B cell (primary cell): ENCODE data around the gene BAG3. TPM values are rescaled to one million over a fixed set of nuclear protein-coding genes. Genes with fewer than 3 reads are reported as not detected.

Experiments used
- ATAC-seq: fragments of 200-7000 bp; cut with Tn5 transposase; one replicate; pipeline ENCODE4 v1.10.0; 2021; ENCODE audit warnings: low read depth, mild to moderate bottlenecking, moderate number of reproducible peaks, moderate library complexity
- CTCF ChIA-PET: fragments of 350-600 bp; sonication (Branson Sonifier 250); formaldehyde crosslinking; loops from one replicate; lab custom pipeline; 2021; ENCODE audit warnings: antibody characterized with exemption, inconsistent platforms; lab: Charles Lee
- POLR2A ChIA-PET: fragments of 350-600 bp; sonication (Branson Sonifier 250); formaldehyde crosslinking; loops from one replicate; lab custom pipeline; 2021; ENCODE audit warnings: antibody characterized with exemption; lab: Charles Lee
- DNase-seq: peaks from one replicate; pipeline ENCODE4 v3.0.0; 2013
- H2AFZ ChIP-seq: 2 replicates; pipeline ENCODE4 v1.6.1; 2012; ENCODE audit warnings: mild to moderate bottlenecking, low read depth, low read length; ENCODE audit not compliant: insufficient read depth, poor library complexity, severe bottlenecking
- H3K27ac ChIP-seq, 2 donors: 1 replicate in 1 of 2; 2 replicates in 1 of 2; pipeline ENCODE4 v1.5.1; 2012 to 2013; ENCODE audit warnings: low read length in 2 of 2, mild to moderate bottlenecking in 2 of 2, moderate library complexity in 1 of 2
- H3K27me3 ChIP-seq, 4 experiments: fragments of 200-600 bp in 1 of 4; sonication (generic) in 1 of 4; replicated peaks in 1 of 4; 1 replicate in 2 of 4; 2 replicates in 2 of 4; pipeline versions ENCODE4 v1.6.1 to v1.7.0; 2013 to 2016; ENCODE audit warnings: low read length in 3 of 4, mild to moderate bottlenecking in 2 of 4, mixed read lengths in 1 of 4, moderate library complexity in 1 of 4; ENCODE audit not compliant: insufficient read depth in 4 of 4, control insufficient read depth in 3 of 4; ENCODE audit errors: control extremely low read depth in 1 of 4
- H3K36me3 ChIP-seq, 2 experiments: replicated peaks in 1 of 2; 1 replicate in 1 of 2; 2 replicates in 1 of 2; pipeline versions ENCODE4 v1.6.1 to v1.7.1; 2013; ENCODE audit warnings: low read length in 1 of 2; ENCODE audit not compliant: insufficient read depth in 2 of 2, control insufficient read depth in 1 of 2; ENCODE audit errors: control extremely low read depth in 1 of 2, extremely low read depth in 1 of 2
- H3K4me1 ChIP-seq, 2 donors: fragments of 200-600 bp in 1 of 2; sonication (generic) in 1 of 2; 1 replicate in 1 of 2; 2 replicates in 1 of 2; pipeline versions ENCODE4 v1.5.1 to v1.6.1; 2013 to 2017; ENCODE audit warnings: low read length in 2 of 2; ENCODE audit not compliant: control insufficient read depth in 2 of 2, insufficient read depth in 2 of 2
- H3K4me2 ChIP-seq: replicated peaks from 2 replicates; pipeline ENCODE3; 2012; ENCODE audit warnings: mild to moderate bottlenecking, low read depth, low read length; ENCODE audit not compliant: poor library complexity, severe bottlenecking
- H3K4me3 ChIP-seq, 5 experiments: fragments of 200-600 bp in 1 of 5; sonication (generic) in 1 of 5; 1 replicate in 3 of 5; 2 replicates in 2 of 5; pipeline versions ENCODE4 v1.5.1 to v1.7.0; 2011 to 2016; ENCODE audit warnings: low read length in 4 of 5, mild to moderate bottlenecking in 4 of 5, low read depth in 2 of 5, control low read depth in 1 of 5, moderate library complexity in 1 of 5; ENCODE audit not compliant: insufficient read depth in 1 of 5; ENCODE audit errors: control extremely low read depth in 1 of 5, extremely low read depth in 1 of 5
- H3K79me2 ChIP-seq: fragments of 200-600 bp; sonication (generic); one replicate; pipeline ENCODE4 v1.6.0; 2016; ENCODE audit warnings: low read length; ENCODE audit not compliant: control insufficient read depth, insufficient read depth
- H3K9ac ChIP-seq: fragments of 200-600 bp; sonication (generic); 2 replicates; pipeline ENCODE4 v1.6.1; 2017; ENCODE audit warnings: mild to moderate bottlenecking, low read length, moderate library complexity
- H3K9me3 ChIP-seq, 3 donors: one replicate each; pipeline versions ENCODE4 v1.6.1 to v1.7.1; 2013; ENCODE audit warnings: low read length in 2 of 3; ENCODE audit not compliant: control insufficient read depth in 2 of 3, insufficient read depth in 1 of 3; ENCODE audit errors: control extremely low read depth in 1 of 3
- H4K20me1 ChIP-seq: 2 replicates; pipeline ENCODE4 v1.6.0; 2012; ENCODE audit warnings: mild to moderate bottlenecking, low read length; ENCODE audit not compliant: insufficient read depth, control insufficient read depth, poor library complexity, severe bottlenecking
- H3K27ac Mint-ChIP-seq: one replicate; pipeline ENCODE4 v1.8.0; 2021; ENCODE audit warnings: mixed read lengths
- H3K27me3 Mint-ChIP-seq: one replicate; pipeline ENCODE4 v1.8.0; 2021; ENCODE audit warnings: mixed read lengths
- H3K4me1 Mint-ChIP-seq: one replicate; pipeline ENCODE4 v1.8.0; 2021; ENCODE audit warnings: mixed read lengths
- H3K4me3 Mint-ChIP-seq: one replicate; pipeline ENCODE4 v1.8.0; 2021; ENCODE audit warnings: mixed read lengths
- H3K9me3 Mint-ChIP-seq: one replicate; pipeline ENCODE4 v1.8.0; 2022; ENCODE audit warnings: mixed read lengths; ENCODE audit not compliant: insufficient read depth
- CTCF ChIP-seq: fragments of 200-600 bp; IDR thresholded peaks from one replicate; pipeline ENCODE4 v1.8.0; 2022; ENCODE audit warnings: antibody characterized with exemption, mild to moderate bottlenecking
- EZH2 ChIP-seq: IDR thresholded peaks from 2 replicates; pipeline ENCODE4 v1.6.1; 2012; ENCODE audit warnings: borderline replicate concordance, low read depth, mild to moderate bottlenecking, moderate library complexity, low read length; ENCODE audit not compliant: insufficient read depth, poor library complexity, severe bottlenecking
- WGBS: methylation state at CpG from one replicate; pipeline ENCODE4 v1.1.5; 2013; ENCODE audit warnings: missing lambda C conversion rate; ENCODE audit not compliant: insufficient coverage; 5-methylcytosine and 5-hydroxymethylcytosine counted together
- intact Hi-C: fragments of 100-400 bp; cut with micrococcal nuclease; formaldehyde crosslinking; loops from one replicate; pipeline ENCODE4 v1.10.0; 2022
- polyA plus RNA-seq: library from polyadenylated mRNA; depleted of rRNA; stranded (reverse); fragments of >200 nt; gene quantifications from 2 replicates; pipeline ENCODE4 v1.2.3, GENCODE V29; 2012
- total RNA-seq, 2 donors: library from RNA; stranded (reverse); fragments of 120-200 nt in 1 of 2; gene quantifications; 1 replicate in 1 of 2; 2 replicates in 1 of 2; pipeline versions ENCODE4 v1.2.3 to v1.2.4, GENCODE V29; 2013 to 2022

BAG3 gene
- total and polyA plus RNA-seq, 2 donors (not counting 1 experiment from before 2014, with no cell fraction given), result 3.9 to 7.4 TPM

DNA sequence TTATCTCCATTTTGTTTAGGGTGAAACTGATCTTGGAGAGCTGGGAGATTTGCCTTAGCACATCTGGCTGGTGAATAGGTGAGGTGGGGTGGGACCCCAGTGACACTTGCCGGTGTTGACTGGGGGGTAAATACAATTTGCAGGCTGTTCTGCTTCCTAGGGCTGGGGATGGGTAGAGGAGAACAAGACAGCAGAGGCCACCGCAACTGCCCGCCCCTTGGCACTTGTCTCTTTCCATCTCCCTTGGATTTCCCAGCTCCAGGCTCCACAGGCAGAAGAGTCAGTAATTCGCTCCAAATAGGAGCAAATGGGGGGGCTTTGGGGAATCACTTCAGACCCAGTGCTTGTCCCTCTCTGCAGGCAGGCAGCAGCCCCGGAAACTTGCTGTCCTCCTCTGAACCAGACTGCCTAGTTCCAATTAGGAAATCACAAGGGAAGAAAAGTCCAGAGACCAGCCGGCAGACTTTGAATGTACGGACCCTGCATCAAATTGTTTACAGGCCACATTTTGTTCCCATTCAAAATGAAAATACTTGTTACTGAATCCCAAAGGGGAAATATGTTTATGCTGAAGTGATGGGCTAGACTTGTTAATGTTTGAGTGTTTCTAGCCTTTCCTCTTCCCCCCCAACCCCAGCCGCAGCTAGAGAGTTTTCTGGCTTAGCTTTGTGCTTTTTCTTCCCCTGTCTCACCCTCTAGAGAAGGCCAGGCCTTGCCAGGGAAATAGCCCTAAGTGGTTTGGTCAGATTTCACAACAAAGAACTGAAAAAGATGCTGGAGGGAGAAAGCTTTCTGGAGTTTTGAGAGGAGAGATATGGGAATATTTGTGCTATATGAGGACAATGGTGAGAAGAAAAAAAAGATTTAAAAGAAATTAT, 64.7 kb downstream of the BAG3 start:
- no peak for ATAC-seq
- Histone ChIP-seq H3K9ac (no peak overlapping the region), H3K79me2 (no peaks in the 10 kb centered on the region), H3K4me3 (no peak overlapping the region), H3K27ac (no peak overlapping the region), H3K4me1 (no peaks in the 10 kb centered on the region), H3K27me3 (no peaks in the 10 kb centered on the region), H2AFZ (no peak overlapping the region), H4K20me1 (no peaks in the 10 kb centered on the region), H3K9me3 (peaks cover 0 to 5% (median under 1%) of the 10 kb centered on the region in 3 donors), H3K4me2 (no peak overlapping the region), H3K36me3 (no peaks in the 10 kb centered on the region)
- TF ChIP-seq EZH2 (no peak), CTCF (no peak)
- POLR2A ChIA-PET, result no interaction called here
- DNase-seq, result no peak
- Mint-ChIP-seq H3K27me3 (no peaks in the 10 kb centered on the region), H3K9me3 (peaks cover 5% of the 10 kb centered on the region), H3K4me3 (no peak overlapping the region), H3K4me1 (peaks cover 27% of the 10 kb centered on the region), H3K27ac (peak overlapping the region; percentile 46)
- intact Hi-C loops, result no loop called here
- WGBS, result 100% methylated on average over 4 of the region's 8 CpGs
- CTCF ChIA-PET, result interaction anchor here (0.8 to 1.9 kb wide), 4 partner anchors 9 to 34 kb away, joined by 3 to 13 read pairs (median 3); partner anchors contain the start of gene INPP5F

GRCh38 chr10:119723161-119723560, 72.0 kb downstream of the BAG3 start:
- H2AFZ ChIP-seq, result no peak overlapping the region
- H3K4me2 ChIP-seq, result no peak overlapping the region
- peaks cover 44% of the 10 kb centered on the region for H3K4me1 Mint-ChIP-seq
- POLR2A ChIA-PET, result interaction anchor here (4.1 kb wide), 1 partner anchor 18 kb away, joined by 65 read pairs; no protein-coding TSS in a partner anchor
- no peak overlapping the region for H3K4me3 Mint-ChIP-seq
- WGBS, result no CpG with 5 or more reads among the region's 2 CpGs
- TF ChIP-seq EZH2 (no peak), CTCF (no peak)
- intact Hi-C loops, result no loop called here
- peaks cover 0 to 2% (median 0%) of the 10 kb centered on the region in 3 donors for H3K9me3 ChIP-seq
- H3K36me3 ChIP-seq, result no peaks in the 10 kb centered on the region
- no peak for ATAC-seq
- H3K27ac ChIP-seq, result peak overlapping the region in 1 of 2 donors; percentile 41
- no peaks in the 10 kb centered on the region for H3K9me3 Mint-ChIP-seq
- H3K27ac Mint-ChIP-seq, result peak overlapping the region; percentile 76
- no peak overlapping the region for H3K9ac ChIP-seq
- no peak for DNase-seq
- H3K79me2 ChIP-seq, result peaks cover 17% of the 10 kb centered on the region
- H3K4me3 ChIP-seq, result no peak overlapping the region
- peaks cover 30 to 37% of the 10 kb centered on the region in 2 donors for H3K4me1 ChIP-seq
- CTCF ChIA-PET, result interaction anchor here (1.0 to 6.0 kb wide), 3 partner anchors 13 to 36 kb away, joined by 3 to 99 read pairs (median 33); no protein-coding TSS in a partner anchor
- H4K20me1 ChIP-seq, result no peaks in the 10 kb centered on the region
- H3K27me3 ChIP-seq, result no peaks in the 10 kb centered on the region
- H3K27me3 Mint-ChIP-seq, result no peaks in the 10 kb centered on the region
